Activated CD4-positive, alpha-beta T cell treated with anti-CD3 and anti-CD28 coated beads for 1 hour (primary cell): Measurements from ENCODE around the gene MAMDC4.
"Not testable (repeated sequence)": the region's sequence is repeated elsewhere in the genome, so short reads cannot be mapped to it uniquely, and the experiment has no call there.

ENCODE experiments used
- DNase-seq: peaks from one replicate; pipeline ENCODE4 v3.0.0-alpha.2; 2020

MAMDC4 gene

GRCh38 chr9:136862849-136863622, 10.9 kb downstream of the MAMDC4 start:
- no peak for DNase-seq

GRCh38 chr9:136863623-136864273, 11.6 kb downstream of the MAMDC4 start:
- DNase-seq = no peak

- DNase-seq = no peak
Observed at GRCh38 chr9:136865041-136865767, 13.1 kb downstream of the MAMDC4 start.

GRCh38 chr9:136865768-136866103, 13.6 kb downstream of the MAMDC4 start:
- DNase-seq = no peak

- DNase-seq = not testable (repeated sequence)
Observed at GRCh38 chr9:136866898-136867421, 14.8 kb downstream of the MAMDC4 start.

- no peak for DNase-seq
Observed at GRCh38 chr9:136867480-136867879, 15.3 kb downstream of the MAMDC4 start.

- DNase-seq = no peak
Observed at GRCh38 chr9:136867917-136868316, 15.8 kb downstream of the MAMDC4 start.

GRCh38 chr9:136868644-136869043, 16.5 kb downstream of the MAMDC4 start:
- no peak for DNase-seq

- DNase-seq = not testable (repeated sequence)
Observed at GRCh38 chr9:136869611-136870010, 17.5 kb downstream of the MAMDC4 start.

- no peak for DNase-seq
Observed at GRCh38 chr9:136875155-136875554, 23.0 kb downstream of the MAMDC4 start.

- DNase-seq = no peak
Observed at GRCh38 chr9:136876476-136876875, 24.3 kb downstream of the MAMDC4 start.

- no peak for DNase-seq
Observed at GRCh38 chr9:136880651-136881050, 28.5 kb downstream of the MAMDC4 start.

- peak; percentile 36 for DNase-seq
Observed at GRCh38 chr9:136881691-136882108, 29.6 kb downstream of the MAMDC4 start.

GRCh38 chr9:136882109-136882946, 30.2 kb downstream of the MAMDC4 start:
- DNase-seq = peak; percentile 92

- DNase-seq = not testable (repeated sequence)
Observed at GRCh38 chr9:136882947-136883283, 30.8 kb downstream of the MAMDC4 start.

- DNase-seq = not testable (repeated sequence)
Observed at GRCh38 chr9:136883670-136884069, 31.5 kb downstream of the MAMDC4 start.

- DNase-seq = peak; percentile 97
Observed at GRCh38 chr9:136885950-136886578, 33.9 kb downstream of the MAMDC4 start, which contains the start of gene TRAF2. Gene TRAF2 (plus strand): TSS chr9:136886516. CDS start chr9:136898741, 12,225 bp downstream.

GRCh38 chr9:136886610-136887597, 34.8 kb downstream of the MAMDC4 start:
- DNase-seq = no peak

- no peak for DNase-seq
Observed at GRCh38 chr9:136888454-136888853, 36.3 kb downstream of the MAMDC4 start.

GRCh38 chr9:136889858-136890257, 37.7 kb downstream of the MAMDC4 start:
- no peak for DNase-seq

GRCh38 chr9:136890661-136891060, 38.5 kb downstream of the MAMDC4 start:
- no peak for DNase-seq
